K562 (cell line): ENCODE results near the gene ITPRIPL2. TPM values are rescaled to one million over a fixed set of nuclear protein-coding genes. Genes with fewer than 3 reads are reported as not detected.

Source experiments
- ATAC-seq: fragments of 200-7000 bp; cut with Tn5 transposase; 3 replicates; pipeline ENCODE4 v1.9.1; 2020; ENCODE audit warnings: moderate library complexity
- BruUV-seq: library from RNA; stranded (reverse); fragments of 400-500 nt; replicated peaks from 2 replicates; lab custom pipeline; 2021; lab: Mats Ljungman, UMichigan
- CTCF ChIA-PET: fragments of 300-600 bp; formaldehyde crosslinking; extraction: SDS; loops from one replicate; lab custom pipeline; 2021; ENCODE audit warnings: low intra/inter-chr PET ratio; lab: Yijun Ruan, JAX
- POLR2A ChIA-PET: fragments of 300-600, 350-650 bp; sonication (Branson Sonifier 250); formaldehyde crosslinking; extraction: SDS; loops from one replicate; lab custom pipeline; 2021; ENCODE audit warnings: antibody characterized with exemption, inconsistent platforms; lab: Yijun Ruan, JAX
- DNase-seq, 4 experiments: peaks; one replicate each; pipeline versions ENCODE4 v3.0.0 to v3.0.0-alpha.2; 2011 to 2018; ENCODE audit warnings: low spot score in 3 of 4, mixed read lengths in 3 of 4; ENCODE audit errors: extremely low read depth in 1 of 4
- FAIRE-seq: peaks from 2 replicates; lab custom pipeline; 2011; peaks lifted over from hg19 to GRCh38; lab: Jason Lieb, UNC
- H2AFZ ChIP-seq: 2 replicates; pipeline ENCODE4 v1.6.0; 2011; ENCODE audit warnings: low read depth, low read length, control low read depth, inconsistent platforms
- H3K27ac ChIP-seq: fragments of 200-600 bp; 3 replicates; pipeline ENCODE4 v1.8.0; 2011; ENCODE audit warnings: low read depth, mild to moderate bottlenecking, control low read depth, inconsistent platforms, low read length, moderate library complexity, mixed read lengths; ENCODE audit errors: extremely low read depth
- H3K27me3 ChIP-seq, 2 experiments: fragments of 300-600 bp in 1 of 2; 2 replicates in 1 of 2; 3 replicates in 1 of 2; pipeline versions ENCODE4 v1.6.0 to v1.8.0; 2011; ENCODE audit warnings: inconsistent platforms in 2 of 2, low read length in 2 of 2, mild to moderate bottlenecking in 1 of 2, mixed read lengths in 1 of 2, moderate library complexity in 1 of 2; ENCODE audit not compliant: control insufficient read depth in 2 of 2, insufficient read depth in 2 of 2
- H3K36me3 ChIP-seq: fragments of 300-600 bp; 3 replicates; pipeline ENCODE4 v1.8.0; 2011; ENCODE audit warnings: mild to moderate bottlenecking, low read length, inconsistent platforms; ENCODE audit not compliant: control insufficient read depth, insufficient read depth
- H3K4me1 ChIP-seq, 2 experiments: fragments of 200-600 bp in 1 of 2; replicated peaks in 1 of 2; 2 replicates in 1 of 2; 3 replicates in 1 of 2; pipeline versions ENCODE4 v1.5.1 to v1.8.0; 2011; ENCODE audit warnings: inconsistent platforms in 2 of 2, low read length in 2 of 2, mild to moderate bottlenecking in 1 of 2, mixed read lengths in 1 of 2, moderate library complexity in 1 of 2; ENCODE audit not compliant: control insufficient read depth in 2 of 2, insufficient read depth in 2 of 2
- H3K4me2 ChIP-seq: 2 replicates; pipeline ENCODE4 v1.6.1; 2011; ENCODE audit warnings: low read length, control low read depth, inconsistent platforms, mixed read lengths; ENCODE audit not compliant: insufficient read depth
- H3K4me3 ChIP-seq: fragments of 200-600 bp; sonication (generic), shearing (Covaris generic); 2 replicates; pipeline ENCODE4 v1.5.1; 2016; ENCODE audit warnings: control low read depth, inconsistent platforms
- H3K79me2 ChIP-seq: fragments of 200-600 bp; 3 replicates; pipeline ENCODE4 v1.8.0; 2011; ENCODE audit warnings: low read length, inconsistent platforms; ENCODE audit not compliant: control insufficient read depth, insufficient read depth
- H3K9ac ChIP-seq, 2 experiments: 2 replicates each; pipeline versions ENCODE4 v1.6.0 to v1.6.1; 2011; ENCODE audit warnings: low read depth in 2 of 2, low read length in 2 of 2, control low read depth in 1 of 2, inconsistent platforms in 1 of 2, mild to moderate bottlenecking in 1 of 2, mixed read lengths in 1 of 2; ENCODE audit not compliant: insufficient read depth in 1 of 2
- H3K9me1 ChIP-seq: one replicate; pipeline ENCODE4 v1.6.0; 2011; ENCODE audit warnings: inconsistent platforms, mild to moderate bottlenecking, low read length, moderate library complexity; ENCODE audit not compliant: control insufficient read depth, insufficient read depth
- H3K9me3 ChIP-seq: replicated peaks from 2 replicates; pipeline ENCODE4 v1.5.1; 2011; ENCODE audit warnings: low read depth, low read length, inconsistent platforms; ENCODE audit not compliant: control insufficient read depth, insufficient read depth
- H4K20me1 ChIP-seq: replicated peaks from 2 replicates; pipeline ENCODE4 v1.6.1; 2011; ENCODE audit warnings: low read length, inconsistent platforms, mixed read lengths; ENCODE audit not compliant: control insufficient read depth, insufficient read depth
- CBX2 ChIP-seq: fragments of 200-600 bp; sonication (generic); IDR thresholded peaks from one replicate; pipeline ENCODE4 v1.6.1; 2012; ENCODE audit warnings: mild to moderate bottlenecking, low read length, inconsistent platforms; ENCODE audit not compliant: insufficient read depth, poor library complexity, severe bottlenecking
- EGR1 ChIP-seq: fragments of 450-650 bp; conservative IDR thresholded peaks from 2 replicates; pipeline ENCODE4 v1.6.1; 2017; ENCODE audit warnings: mild to moderate bottlenecking
- IFI16 ChIP-seq: fragments of 250-450 bp; sonication (Bioruptor Pico); IDR thresholded peaks from 2 replicates; pipeline ENCODE4 v2.1.2; 2022; ENCODE audit warnings: mild to moderate bottlenecking, inconsistent platforms
- KAT7 ChIP-seq: sonication (generic); formaldehyde crosslinking; IDR thresholded peaks from 2 replicates; pipeline ENCODE4 v1.8.0; 2022; ENCODE audit warnings: missing genetic modification reagents, mild to moderate bottlenecking, borderline replicate concordance
- MAZ ChIP-seq, 2 experiments: fragments of 450-650 bp in 1 of 2; sonication (generic) in 1 of 2; formaldehyde crosslinking; IDR thresholded peaks in 1 of 2; conservative IDR thresholded peaks in 1 of 2; 2 replicates each; pipeline versions ENCODE4 v1.4.0 to v1.5.0; 2020; ENCODE audit warnings: mild to moderate bottlenecking in 1 of 2, missing genetic modification reagents in 1 of 2
- PURB ChIP-seq: sonication (generic); formaldehyde crosslinking; IDR thresholded peaks from 2 replicates; pipeline ENCODE4 v1.9.0; 2021; ENCODE audit warnings: low read depth, mild to moderate bottlenecking, missing genetic modification reagents
- RAD21 ChIP-seq, 2 experiments: fragments of 250-450 bp in 1 of 2; fragments of 450-650 bp in 1 of 2; sonication (Bioruptor Pico) in 1 of 2; formaldehyde crosslinking in 1 of 2; IDR thresholded peaks in 1 of 2; conservative IDR thresholded peaks in 1 of 2; 2 replicates each; pipeline versions ENCODE4 v1.4.0 to v1.8.0; 2020 to 2022; ENCODE audit warnings: mild to moderate bottlenecking in 2 of 2, moderate library complexity in 1 of 2
- RBFOX2 ChIP-seq: fragments of 200-400 bp; formaldehyde crosslinking; IDR thresholded peaks from 2 replicates; pipeline ENCODE4 v1.6.1; 2017; ENCODE audit warnings: low read depth, mild to moderate bottlenecking, low read length, moderate library complexity
- RNF2 ChIP-seq: sonication (generic); IDR thresholded peaks from 2 replicates; pipeline ENCODE4 v1.6.1; 2016
- ZBTB1 ChIP-seq: sonication (generic); formaldehyde crosslinking; IDR thresholded peaks from 2 replicates; pipeline ENCODE4 v1.8.1; 2023; ENCODE audit warnings: missing genetic modification reagents, low read depth, mild to moderate bottlenecking, borderline replicate concordance
- ZFX ChIP-seq: sonication (generic); formaldehyde crosslinking; IDR thresholded peaks from 2 replicates; pipeline ENCODE4 v1.8.0; 2022; ENCODE audit warnings: mild to moderate bottlenecking, missing genetic modification reagents, moderate library complexity
- ZKSCAN3 ChIP-seq: fragments of 250-450 bp; sonication (Bioruptor Pico); IDR thresholded peaks from 2 replicates; pipeline ENCODE4 v1.4.0; 2020
- ZNF232 ChIP-seq: sonication (generic); formaldehyde crosslinking; IDR thresholded peaks from 2 replicates; pipeline ENCODE4 v1.8.0; 2022; ENCODE audit warnings: mild to moderate bottlenecking, missing genetic modification reagents
- WGBS: fragments of 100-300 bp; shearing (Covaris generic); methylation state at CpG from one replicate; pipeline ENCODE4 v1.1.6; 2016; ENCODE audit warnings: low coverage, mixed read lengths; ENCODE audit not compliant: insufficient coverage; ENCODE audit errors: missing lambda C conversion rate; 5-methylcytosine and 5-hydroxymethylcytosine counted together
- in situ Hi-C: fragments of 300-500 bp; cut with MboI; formaldehyde crosslinking; loops from 4 replicates; pipeline ENCODE4 v1.15.0; 2018; ENCODE audit warnings: inconsistent platforms, mixed read lengths
- intact Hi-C: fragments of 100-400 bp; cut with micrococcal nuclease; formaldehyde crosslinking; loops from 2 replicates; pipeline ENCODE4 v1.14.2; 2022
- polyA plus RNA-seq, 8 experiments: library from polyadenylated mRNA; depleted of rRNA in 4 of 8; stranded (reverse) in 5 of 8; unstranded in 3 of 8; fragments of >200 nt; fragmentation: Nextera tagmentation in 2 of 8; fragmentation: Illumina TruSeq in 1 of 8; extraction: Ambion mirVana in 2 of 8; extraction: Trizol in 1 of 8; gene quantifications; 2 replicates each; pipeline versions ENCODE4 v1.2.1 to v1.2.3, GENCODE V29; 2011 to 2014; ENCODE audit warnings: inconsistent platforms in 1 of 8, missing spikeins in 1 of 8
- total RNA-seq, 7 experiments: library from RNA; depleted of rRNA in 6 of 7; stranded (reverse); fragments of >200 nt in 6 of 7; fragmentation: Illumina TruSeq in 2 of 7; extraction: Trizol in 2 of 7; gene quantifications; 2 replicates each; pipeline versions ENCODE4 v1.2.1 to v1.2.3, GENCODE V29; 2011 to 2021; ENCODE audit warnings: low replicate concordance in 1 of 7
- TF ChIP-seq, protein P1 (sequence below): fragments of 250-450 bp; sonication (Bioruptor Pico); IDR thresholded peaks from 2 replicates; pipeline ENCODE4 v1.4.0; 2020; ENCODE audit warnings: mild to moderate bottlenecking, moderate library complexity
- TF ChIP-seq, protein P2 (sequence below), 2 experiments: fragments of 200-800 bp in 1 of 2; sonication (Bioruptor generic) in 1 of 2; sonication (generic) in 1 of 2; formaldehyde crosslinking in 1 of 2; IDR thresholded peaks in 1 of 2; conservative IDR thresholded peaks in 1 of 2; 2 replicates each; pipeline versions ENCODE4 v1.5.0 to v1.6.1; 2016 to 2020; ENCODE audit warnings: missing compliant biosample characterization in 1 of 2, missing genetic modification characterization in 1 of 2, missing genetic modification reagents in 1 of 2
- TF ChIP-seq, protein P3 (sequence below): fragments of 250-450 bp; sonication (Bioruptor Pico); IDR thresholded peaks from 2 replicates; pipeline ENCODE4 v1.8.0; 2022; ENCODE audit warnings: moderate library complexity, mild to moderate bottlenecking, inconsistent platforms
- TF ChIP-seq, protein P4 (sequence below): fragments of 250-450 bp; sonication (Bioruptor Pico); IDR thresholded peaks from 2 replicates; pipeline ENCODE4 v1.8.0; 2022; ENCODE audit warnings: inconsistent platforms, mild to moderate bottlenecking, moderate library complexity, borderline replicate concordance

Gene ITPRIPL2
- total and polyA plus RNA-seq, 9 of the 15 experiments (the other 6 are each of a cell fraction or from before 2014, with no cell fraction given): 0.04 to 2.2 (median 0.58) TPM

DNA sequence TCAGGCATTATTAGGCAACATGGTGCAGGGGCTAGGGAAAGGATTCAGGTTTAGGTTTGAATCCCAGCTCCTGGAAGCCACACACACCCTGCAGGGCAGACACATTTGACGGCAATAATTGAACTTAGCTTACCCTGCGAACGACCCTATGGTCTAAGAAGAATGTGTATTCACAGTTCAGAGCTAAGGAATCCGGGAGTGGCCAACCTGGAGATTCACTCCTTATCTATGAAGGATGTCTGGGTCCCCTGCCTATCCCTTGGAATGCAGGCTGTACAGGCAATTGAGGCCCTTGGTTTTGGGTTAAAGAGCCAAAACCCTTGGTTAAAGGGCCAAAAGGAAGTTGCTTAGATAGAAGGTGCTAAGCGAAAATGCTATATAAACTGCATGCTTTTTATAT is 51.3 kb downstream of the ITPRIPL2 start:
- POLR2A ChIA-PET: interaction anchor here (1.0 kb wide), 1 partner anchor 20 kb away, joined by 4 read pairs; no protein-coding TSS in a partner anchor
- Histone ChIP-seq H3K27me3 (peaks cover 2 to 25% of the 10 kb centered on the region in 2 experiments; a peak in 4 of 5 replicates), H3K9ac (no peak overlapping the region), H3K9me1 (no peaks in the 10 kb centered on the region), H3K27ac (no peak overlapping the region), H3K79me2 (no peaks in the 10 kb centered on the region), H2AFZ (no peak overlapping the region), H4K20me1 (no peaks in the 10 kb centered on the region), H3K4me3 (no peak overlapping the region), H3K9me3 (no peaks in the 10 kb centered on the region; the same call in 1 of the 2 replicates), H3K36me3 (no peaks in the 10 kb centered on the region), H3K4me1 (peaks cover 0 to 17% of the 10 kb centered on the region in 2 experiments; a peak in 2 of 5 replicates), H3K4me2 (no peak overlapping the region)
- BruUV-seq: no TSS peak
- DNase-seq (no peak), ATAC-seq (no peak), FAIRE-seq (no peak)
- 7% methylated on average over 5 of the region's 5 CpGs for WGBS
- intact Hi-C loops (no loop called here), in situ Hi-C loops (no loop called here)
- CTCF ChIA-PET: no interaction called here
- TF ChIP-seq RNF2 (no peak), ZNF232 (CRISPR knock-in tag) (no peak), KAT7 (CRISPR knock-in tag) (no peak), IFI16 (CRISPR knock-in tag) (no peak), CBX2 (no peak), RBFOX2 (no peak), ZFX (CRISPR knock-in tag) (no peak), ZBTB1 (no peak), ZKSCAN3 (CRISPR knock-in tag) (no peak), EGR1 (no peak), PURB (CRISPR knock-in tag) (no peak), MAZ (CRISPR knock-in tag; conservative IDR thresholded peaks at IDR 0.05 in 1 of 2, IDR thresholded peaks at IDR 0.05 in 1 of 2) (no peak), RAD21 (CRISPR knock-in tag; conservative IDR thresholded peaks at IDR 0.05 in 1 of 2, IDR thresholded peaks at IDR 0.05 in 1 of 2) (no peak)
- TF ChIP-seq, protein P1, sequence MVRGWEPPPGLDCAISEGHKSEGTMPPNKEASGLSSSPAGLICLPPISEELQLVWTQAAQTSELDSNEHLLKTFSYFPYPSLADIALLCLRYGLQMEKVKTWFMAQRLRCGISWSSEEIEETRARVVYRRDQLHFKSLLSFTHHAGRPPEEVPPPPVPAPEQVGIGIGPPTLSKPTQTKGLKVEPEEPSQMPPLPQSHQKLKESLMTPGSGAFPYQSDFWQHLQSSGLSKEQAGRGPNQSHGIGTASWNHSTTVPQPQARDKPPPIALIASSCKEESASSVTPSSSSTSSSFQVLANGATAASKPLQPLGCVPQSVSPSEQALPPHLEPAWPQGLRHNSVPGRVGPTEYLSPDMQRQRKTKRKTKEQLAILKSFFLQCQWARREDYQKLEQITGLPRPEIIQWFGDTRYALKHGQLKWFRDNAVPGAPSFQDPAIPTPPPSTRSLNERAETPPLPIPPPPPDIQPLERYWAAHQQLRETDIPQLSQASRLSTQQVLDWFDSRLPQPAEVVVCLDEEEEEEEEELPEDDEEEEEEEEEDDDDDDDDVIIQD (CRISPR knock-in tag): no peak
- TF ChIP-seq, protein P2, sequence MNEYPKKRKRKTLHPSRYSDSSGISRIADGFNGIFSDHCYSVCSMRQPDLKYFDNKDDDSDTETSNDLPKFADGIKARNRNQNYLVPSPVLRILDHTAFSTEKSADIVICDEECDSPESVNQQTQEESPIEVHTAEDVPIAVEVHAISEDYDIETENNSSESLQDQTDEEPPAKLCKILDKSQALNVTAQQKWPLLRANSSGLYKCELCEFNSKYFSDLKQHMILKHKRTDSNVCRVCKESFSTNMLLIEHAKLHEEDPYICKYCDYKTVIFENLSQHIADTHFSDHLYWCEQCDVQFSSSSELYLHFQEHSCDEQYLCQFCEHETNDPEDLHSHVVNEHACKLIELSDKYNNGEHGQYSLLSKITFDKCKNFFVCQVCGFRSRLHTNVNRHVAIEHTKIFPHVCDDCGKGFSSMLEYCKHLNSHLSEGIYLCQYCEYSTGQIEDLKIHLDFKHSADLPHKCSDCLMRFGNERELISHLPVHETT (CRISPR knock-in tag; conservative IDR thresholded peaks at IDR 0.05 in 1 of 2, IDR thresholded peaks at IDR 0.05 in 1 of 2): no peak
- TF ChIP-seq, protein P3, sequence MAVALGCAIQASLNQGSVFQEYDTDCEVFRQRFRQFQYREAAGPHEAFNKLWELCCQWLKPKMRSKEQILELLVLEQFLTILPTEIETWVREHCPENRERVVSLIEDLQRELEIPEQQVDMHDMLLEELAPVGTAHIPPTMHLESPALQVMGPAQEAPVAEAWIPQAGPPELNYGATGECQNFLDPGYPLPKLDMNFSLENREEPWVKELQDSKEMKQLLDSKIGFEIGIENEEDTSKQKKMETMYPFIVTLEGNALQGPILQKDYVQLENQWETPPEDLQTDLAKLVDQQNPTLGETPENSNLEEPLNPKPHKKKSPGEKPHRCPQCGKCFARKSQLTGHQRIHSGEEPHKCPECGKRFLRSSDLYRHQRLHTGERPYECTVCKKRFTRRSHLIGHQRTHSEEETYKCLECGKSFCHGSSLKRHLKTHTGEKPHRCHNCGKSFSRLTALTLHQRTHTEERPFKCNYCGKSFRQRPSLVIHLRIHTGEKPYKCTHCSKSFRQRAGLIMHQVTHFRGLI (CRISPR knock-in tag): no peak
- TF ChIP-seq, protein P4, sequence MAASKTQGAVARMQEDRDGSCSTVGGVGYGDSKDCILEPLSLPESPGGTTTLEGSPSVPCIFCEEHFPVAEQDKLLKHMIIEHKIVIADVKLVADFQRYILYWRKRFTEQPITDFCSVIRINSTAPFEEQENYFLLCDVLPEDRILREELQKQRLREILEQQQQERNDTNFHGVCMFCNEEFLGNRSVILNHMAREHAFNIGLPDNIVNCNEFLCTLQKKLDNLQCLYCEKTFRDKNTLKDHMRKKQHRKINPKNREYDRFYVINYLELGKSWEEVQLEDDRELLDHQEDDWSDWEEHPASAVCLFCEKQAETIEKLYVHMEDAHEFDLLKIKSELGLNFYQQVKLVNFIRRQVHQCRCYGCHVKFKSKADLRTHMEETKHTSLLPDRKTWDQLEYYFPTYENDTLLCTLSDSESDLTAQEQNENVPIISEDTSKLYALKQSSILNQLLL: no peak
